Endothelial cell (in vitro differentiated cells): Measurements from ENCODE around the gene MYO7A. TPM values are rescaled to one million over a fixed set of nuclear protein-coding genes. Genes with fewer than 3 reads are reported as not detected.

ENCODE experiments used
- DNase-seq: peaks from one replicate; pipeline ENCODE4 v3.0.0; 2021; ENCODE audit warnings: low spot score
- H3K27ac Mint-ChIP-seq: one replicate; pipeline ENCODE4 v1.8.0; 2021; ENCODE audit warnings: mixed read lengths, inconsistent platforms; ENCODE audit not compliant: unreplicated experiment
- H3K27me3 Mint-ChIP-seq: one replicate; pipeline ENCODE4 v1.8.0; 2021; ENCODE audit warnings: mild to moderate bottlenecking, moderate library complexity, mixed read lengths, inconsistent platforms; ENCODE audit not compliant: unreplicated experiment
- H3K36me3 Mint-ChIP-seq: one replicate; pipeline ENCODE4 v1.8.0; 2021; ENCODE audit warnings: mild to moderate bottlenecking, low read depth, mixed read lengths, inconsistent platforms; ENCODE audit not compliant: unreplicated experiment
- H3K4me1 Mint-ChIP-seq: one replicate; pipeline ENCODE4 v1.8.0; 2021; ENCODE audit warnings: mild to moderate bottlenecking, mixed read lengths, inconsistent platforms; ENCODE audit not compliant: unreplicated experiment
- H3K4me3 Mint-ChIP-seq: one replicate; pipeline ENCODE4 v1.8.0; 2021; ENCODE audit warnings: mild to moderate bottlenecking, mixed read lengths, inconsistent platforms; ENCODE audit not compliant: unreplicated experiment
- H3K9me3 Mint-ChIP-seq: one replicate; pipeline ENCODE4 v1.8.0; 2021; ENCODE audit warnings: mixed read lengths, inconsistent platforms; ENCODE audit not compliant: unreplicated experiment
- CTCF ChIP-seq: fragments of 200-600 bp; sonication (generic); IDR thresholded peaks from one replicate; pipeline ENCODE4 v1.5.0; 2021; ENCODE audit warnings: antibody characterized with exemption; ENCODE audit not compliant: unreplicated experiment
- long read RNA-seq: library from polyadenylated mRNA; unstranded; transcript quantifications from one replicate; pipeline ENCODE4 v2.0.0, GENCODE V29; 2020; ENCODE audit not compliant: unreplicated experiment
- total RNA-seq: library from RNA; stranded (reverse); fragmentation: NEBNext Ultra II Directional; extraction: Animal tissue kit (Norgen Biotek cat#: 25700); gene quantifications from one replicate; pipeline ENCODE4 v1.2.1, GENCODE V29; 2021; ENCODE audit not compliant: unreplicated experiment

MYO7A gene
- 18.3 TPM for total RNA-seq
- long read RNA-seq, partial matches to known transcripts = 5 of 6 reads
- long read RNA-seq, other reads (novel, unspliced or antisense) = 1 of 6 reads

DNA sequence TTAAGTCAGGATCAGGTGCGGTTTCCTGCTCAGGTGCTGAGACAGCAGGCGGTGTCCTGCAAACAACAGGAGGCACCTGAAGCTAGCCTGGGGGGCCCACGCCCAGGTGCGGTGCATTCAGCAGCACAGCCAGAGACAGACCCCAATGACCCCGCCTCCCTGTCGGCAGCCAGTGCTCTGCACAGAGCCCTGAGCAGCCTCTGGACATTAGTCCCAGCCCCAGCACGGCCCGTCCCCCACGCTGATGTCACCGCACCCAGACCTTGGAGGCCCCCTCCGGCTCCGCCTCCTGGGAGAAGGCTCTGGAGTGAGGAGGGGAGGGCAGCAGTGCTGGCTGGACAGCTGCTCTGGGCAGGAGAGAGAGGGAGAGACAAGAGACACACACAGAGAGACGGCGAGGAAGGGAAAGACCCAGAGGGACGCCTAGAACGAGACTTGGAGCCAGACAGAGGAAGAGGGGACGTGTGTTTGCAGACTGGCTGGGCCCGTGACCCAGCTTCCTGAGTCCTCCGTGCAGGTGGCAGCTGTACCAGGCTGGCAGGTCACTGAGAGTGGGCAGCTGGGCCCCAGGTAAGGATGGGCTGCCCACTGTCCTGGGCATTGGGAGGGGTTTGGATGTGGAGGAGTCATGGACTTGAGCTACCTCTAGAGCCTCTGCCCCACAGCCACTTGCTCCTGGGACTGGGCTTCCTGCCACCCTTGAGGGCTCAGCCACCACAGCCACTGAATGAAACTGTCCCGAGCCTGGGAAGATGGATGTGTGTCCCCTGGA, at the start of gene MYO7A:
TSS of gene MYO7A (plus strand) at position 327 of the 772 bp plus-strand sequence. CDS start 2,389 bp downstream, outside the sequence.
- H3K36me3 Mint-ChIP-seq = peaks cover 7% of the 10 kb centered on the region
- no peak within 1 kb of the TSS for H3K4me3 Mint-ChIP-seq
- TF ChIP-seq CTCF = no peak
- peak; percentile 33 for DNase-seq
- peaks cover 6% of the 10 kb centered on the region for H3K27me3 Mint-ChIP-seq
- H3K9me3 Mint-ChIP-seq = no peaks in the 10 kb centered on the region
- H3K4me1 Mint-ChIP-seq = peaks cover 17% of the 10 kb centered on the region
- no peak within 1 kb of the TSS for H3K27ac Mint-ChIP-seq

GRCh38 chr11:77079666-77080065, 48.4 kb upstream of the MYO7A start:
- Mint-ChIP-seq H3K4me3 (no peak overlapping the region), H3K9me3 (no peaks in the 10 kb centered on the region), H3K4me1 (no peaks in the 10 kb centered on the region), H3K27me3 (no peaks in the 10 kb centered on the region), H3K36me3 (no peaks in the 10 kb centered on the region), H3K27ac (no peak overlapping the region)
- no peak for TF ChIP-seq CTCF
- no peak for DNase-seq

DNA sequence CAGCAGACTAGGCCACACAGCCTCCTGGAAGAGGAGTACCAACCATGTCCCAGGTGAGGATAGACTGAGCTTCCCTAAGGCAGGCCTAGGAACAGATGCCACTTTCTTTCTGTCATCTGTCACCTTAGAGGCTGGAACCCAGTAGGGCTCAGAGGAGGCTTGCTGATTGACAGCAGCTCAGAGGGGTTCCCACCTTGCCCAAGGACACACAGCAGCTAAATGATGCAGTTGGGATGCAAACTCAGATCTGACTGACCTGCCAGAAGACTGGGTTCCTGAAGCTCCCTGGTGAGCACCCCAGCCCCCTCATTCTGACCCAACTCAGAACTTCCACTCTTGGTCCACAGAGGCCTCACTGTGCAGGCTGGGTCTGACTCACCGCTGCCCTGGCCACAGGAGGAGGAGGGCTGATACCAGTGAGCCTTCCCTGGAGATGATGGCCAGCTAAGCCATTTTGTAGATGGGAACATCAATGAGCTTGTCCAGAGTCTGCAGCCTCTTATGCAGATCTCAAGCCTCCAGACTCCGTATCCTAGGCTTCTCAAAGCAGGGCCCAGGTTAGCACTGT, 47.3 kb upstream of the MYO7A start:
- no peak for TF ChIP-seq CTCF
- no peak overlapping the region for H3K27ac Mint-ChIP-seq
- no peaks in the 10 kb centered on the region for H3K4me1 Mint-ChIP-seq
- DNase-seq = no peak
- no peaks in the 10 kb centered on the region for H3K36me3 Mint-ChIP-seq
- no peak overlapping the region for H3K4me3 Mint-ChIP-seq
- H3K27me3 Mint-ChIP-seq = no peaks in the 10 kb centered on the region
- no peaks in the 10 kb centered on the region for H3K9me3 Mint-ChIP-seq

GRCh38 chr11:77081381-77081851, 46.6 kb upstream of the MYO7A start:
- Mint-ChIP-seq H3K27ac (no peak overlapping the region), H3K9me3 (no peaks in the 10 kb centered on the region)

More at GRCh38 chr11:77081381-77081851, 46.6 kb upstream of the MYO7A start:
- no peak overlapping the region for H3K4me3 Mint-ChIP-seq
- peaks cover 2% of the 10 kb centered on the region for H3K27me3 Mint-ChIP-seq
- no peak for DNase-seq
- no peak for TF ChIP-seq CTCF
- H3K36me3 Mint-ChIP-seq = no peaks in the 10 kb centered on the region
- no peaks in the 10 kb centered on the region for H3K4me1 Mint-ChIP-seq
